NK-92 (cell line): ENCODE data around the gene CNTNAP5.

ENCODE experiments used
- DNase-seq: peaks from one replicate; lab custom pipeline; 2025; ENCODE audit not compliant: unreplicated experiment; lab: John Stamatoyannopoulos, UW

The CNTNAP5 gene

DNA sequence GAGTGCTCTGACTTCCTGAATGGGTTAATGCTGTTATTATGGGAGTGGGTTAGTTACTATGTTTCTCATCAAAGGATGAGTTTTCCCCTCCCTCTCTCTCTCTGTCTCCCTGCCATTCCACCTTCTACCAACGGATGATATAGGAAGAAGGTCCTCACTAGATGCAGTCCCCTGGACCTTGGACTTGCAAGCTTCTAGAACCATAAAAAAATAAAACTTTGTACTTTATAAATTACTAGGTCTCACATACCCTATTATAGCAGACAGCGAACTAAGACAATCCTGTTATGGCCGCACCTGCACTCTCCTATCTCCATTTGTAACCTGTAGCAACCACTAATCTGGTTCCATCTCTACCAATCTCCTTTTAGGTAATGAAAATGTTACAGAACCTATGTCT, 564.9 kb downstream of the CNTNAP5 start:
- DNase-seq, result no peak

DNA sequence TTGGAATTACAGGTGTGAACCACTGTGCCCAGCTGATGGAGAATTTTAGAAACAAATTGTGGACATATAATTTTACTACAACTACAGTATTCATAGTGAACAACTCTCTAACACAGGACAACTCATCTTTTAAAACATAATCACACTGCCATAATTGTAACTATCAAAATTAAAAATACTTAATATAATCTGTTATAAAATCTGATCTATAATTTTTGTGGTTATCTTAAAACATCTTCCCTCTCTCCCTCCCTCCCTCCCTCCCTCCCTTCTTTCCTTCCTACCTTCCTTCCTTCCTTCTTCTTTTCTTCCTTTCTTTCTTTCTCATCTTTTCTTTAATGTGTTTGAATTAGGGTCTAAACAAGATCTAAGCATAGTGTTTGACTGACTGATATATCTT, 577.7 kb downstream of the CNTNAP5 start:
- no peak for DNase-seq

DNA sequence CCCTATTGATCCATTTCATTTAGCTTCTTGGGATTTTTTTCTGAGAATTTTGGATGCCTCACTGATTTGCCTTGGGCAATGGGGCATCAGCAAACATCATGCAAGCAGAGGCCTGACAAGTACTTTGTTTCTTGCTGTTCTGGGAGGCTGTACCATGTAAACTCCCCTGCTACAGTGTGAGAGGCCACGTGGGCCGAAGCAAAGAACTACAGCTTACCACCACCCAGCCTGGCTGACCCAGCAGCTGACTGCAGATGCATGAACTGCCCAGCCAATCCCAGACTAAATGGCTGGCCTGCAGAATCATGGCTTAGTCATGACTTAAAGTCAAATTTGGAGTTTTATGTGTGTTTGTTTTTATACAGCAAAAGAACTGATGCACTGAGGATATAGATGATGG, 579.9 kb downstream of the CNTNAP5 start:
- DNase-seq, result no peak

DNA sequence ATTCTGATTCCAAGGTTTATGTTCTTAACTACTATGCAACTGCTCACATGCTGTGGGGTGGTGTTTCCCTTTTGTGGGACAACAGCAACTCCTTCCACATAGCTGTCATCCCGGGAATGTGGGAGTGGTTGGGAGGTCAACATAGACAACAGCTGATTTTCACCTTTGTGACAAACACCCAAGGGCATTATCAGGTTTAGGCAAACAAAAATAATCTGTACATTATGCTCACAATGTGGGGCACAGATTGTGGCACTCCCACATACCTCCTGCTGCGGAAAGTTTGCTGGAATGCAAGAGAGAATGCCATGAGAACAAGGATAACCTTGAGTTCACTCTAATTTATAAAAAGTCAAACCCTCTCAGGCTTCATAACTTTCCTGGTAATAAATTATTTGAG, 582.6 kb downstream of the CNTNAP5 start:
- no peak for DNase-seq

DNA sequence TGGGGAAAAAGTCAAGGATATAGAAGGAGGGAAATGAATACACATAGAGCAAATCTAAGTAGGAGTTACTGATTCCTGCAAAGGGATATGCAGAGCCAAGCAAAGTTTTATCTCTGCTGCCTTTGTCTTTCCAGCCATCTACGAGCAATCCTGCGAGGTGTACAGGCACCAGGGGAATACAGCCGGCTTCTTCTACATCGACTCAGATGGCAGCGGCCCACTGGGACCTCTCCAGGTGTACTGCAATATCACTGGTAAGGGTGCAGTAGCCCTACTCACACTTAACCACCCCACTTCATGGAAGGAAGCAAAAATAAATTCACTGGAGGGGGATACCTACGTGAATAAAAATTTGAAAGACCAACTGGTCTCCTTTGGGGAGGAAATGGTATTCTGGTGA, 584.6 kb downstream of the CNTNAP5 start:
- no peak for DNase-seq

DNA sequence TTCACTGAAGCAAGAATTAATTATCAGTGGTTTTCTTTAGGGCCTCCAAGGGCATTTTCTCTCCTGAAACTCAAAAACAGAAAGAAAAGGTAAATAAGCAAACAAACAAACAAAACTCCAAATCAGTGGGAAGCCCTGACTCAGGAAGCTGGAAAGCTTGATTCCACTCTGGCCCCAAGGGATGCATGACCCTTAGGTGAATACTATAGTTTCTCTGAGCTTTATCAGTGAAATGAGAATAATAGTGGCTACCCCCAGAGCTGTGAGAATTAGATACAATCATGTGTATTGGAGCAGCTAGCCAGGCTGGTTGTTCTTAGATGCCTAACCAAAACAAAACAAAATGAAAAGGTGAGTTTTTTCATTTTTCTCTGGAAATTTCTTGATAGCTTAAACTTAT, 585.1 kb downstream of the CNTNAP5 start:
- no peak for DNase-seq

DNA sequence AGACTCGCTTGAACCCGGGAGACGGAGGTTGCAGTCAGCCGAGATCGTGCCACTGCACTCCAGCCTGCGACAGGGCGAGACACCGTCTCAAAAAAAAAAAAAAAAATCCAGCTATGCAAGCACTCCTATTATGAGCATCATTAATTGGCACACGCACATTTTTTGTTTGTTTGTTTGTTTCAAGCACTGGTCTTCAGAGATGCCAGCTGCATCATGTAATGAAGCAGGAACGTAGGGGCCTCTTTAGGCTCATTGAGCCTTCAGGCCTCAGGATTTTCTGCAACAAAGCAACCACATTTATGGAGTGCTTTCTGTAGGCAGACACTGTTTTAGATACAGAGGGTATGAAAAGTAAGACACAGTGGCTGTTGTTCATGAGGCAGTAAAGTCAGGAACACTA, 585.8 kb downstream of the CNTNAP5 start:
- DNase-seq, result no peak

DNA sequence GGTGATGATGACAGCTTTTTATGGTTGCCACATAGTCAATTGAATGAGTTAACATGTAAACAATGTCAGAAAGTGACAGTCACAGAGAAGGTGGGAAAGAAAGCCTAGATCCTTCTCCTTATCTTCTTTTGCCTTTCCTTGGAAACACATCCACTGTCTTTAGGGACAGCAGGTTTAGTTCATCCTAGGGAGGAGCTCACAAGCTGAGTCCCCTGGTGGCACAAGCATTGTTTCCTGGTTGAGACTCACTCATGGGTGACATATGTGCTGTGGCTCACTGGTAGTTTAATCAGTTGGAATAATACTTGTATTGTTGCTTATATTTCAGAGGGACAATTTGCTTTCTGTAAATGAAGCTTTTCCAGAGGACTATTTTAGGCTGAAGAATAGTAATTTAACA, 598.5 kb downstream of the CNTNAP5 start:
- DNase-seq, result no peak

DNA sequence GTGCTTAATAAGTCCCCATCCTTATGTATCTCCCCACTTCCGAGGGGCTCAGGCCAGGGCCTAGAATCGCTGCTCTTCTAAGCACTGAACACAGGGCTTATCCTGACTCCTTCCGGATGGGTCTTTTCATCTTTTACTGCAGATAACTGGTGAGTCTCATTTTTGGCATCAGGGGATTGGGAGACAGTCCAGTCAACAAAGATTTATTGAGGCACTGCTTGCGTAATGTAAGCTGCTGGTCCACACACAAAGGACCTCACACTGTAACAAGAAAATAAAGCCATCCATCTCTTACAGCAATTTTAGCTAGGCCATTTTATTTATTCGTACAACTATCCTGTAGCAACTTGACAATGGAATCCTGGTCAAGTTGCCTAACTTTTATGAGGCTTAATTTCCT, 600.5 kb downstream of the CNTNAP5 start:
- DNase-seq, result no peak

DNA sequence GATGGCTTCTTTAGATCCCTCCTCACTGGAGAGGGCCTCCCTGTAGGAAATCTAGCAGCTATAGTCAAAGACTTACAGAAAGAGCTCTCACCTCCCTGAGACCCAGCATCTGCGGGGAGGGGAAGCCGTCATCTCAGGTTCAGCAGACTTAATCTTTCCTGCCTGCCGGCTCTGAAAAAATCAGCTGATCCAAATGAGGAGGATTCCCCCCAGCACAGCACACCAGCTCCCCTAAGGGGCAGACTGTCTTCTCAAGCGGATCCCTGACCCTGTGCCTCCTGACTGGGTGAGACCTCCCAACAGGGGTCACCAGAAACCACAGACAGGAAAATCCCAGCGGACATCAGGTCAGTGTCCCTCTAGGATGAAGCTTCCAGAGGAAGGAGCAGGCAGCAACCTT, 601.9 kb downstream of the CNTNAP5 start:
- DNase-seq, result no peak

DNA sequence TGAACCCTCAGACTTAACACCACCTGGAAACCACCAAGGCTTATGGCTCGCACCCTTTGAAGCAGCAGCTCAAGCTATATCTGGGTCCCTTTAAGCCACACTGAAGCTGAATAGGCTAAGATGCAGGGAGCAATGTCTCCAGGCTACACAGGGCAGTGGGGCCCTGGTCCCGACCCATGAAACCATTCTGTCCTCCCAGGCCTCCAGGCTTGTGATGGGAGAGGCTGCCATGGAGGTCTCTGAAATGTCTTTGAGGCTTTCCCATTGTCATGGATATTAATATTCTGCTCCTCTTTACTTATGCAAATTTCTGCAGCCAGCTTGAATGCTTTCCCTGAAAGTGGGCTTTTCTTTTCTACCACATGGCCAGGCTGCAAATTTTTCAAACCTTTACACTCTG, 608.7 kb downstream of the CNTNAP5 start:
- DNase-seq, result no peak

DNA sequence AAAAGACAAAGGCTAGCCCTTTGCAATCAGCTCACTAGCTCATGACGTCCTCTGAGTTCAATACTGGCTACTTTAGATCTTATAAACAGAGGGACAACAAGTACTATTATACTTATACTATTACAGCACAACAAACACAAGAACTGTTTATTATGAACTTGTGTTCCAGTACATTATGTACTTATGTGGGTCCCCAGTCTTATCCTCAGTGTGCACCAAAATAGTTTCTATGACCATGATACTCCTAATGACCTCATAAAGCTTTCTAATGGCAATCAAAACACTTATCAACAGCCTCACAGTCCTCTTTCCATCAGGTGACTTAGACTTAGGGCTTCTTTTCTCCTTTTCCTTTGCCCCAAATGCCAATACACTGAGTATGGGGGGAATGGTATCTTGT, 614.4 kb downstream of the CNTNAP5 start:
- DNase-seq, result no peak

DNA sequence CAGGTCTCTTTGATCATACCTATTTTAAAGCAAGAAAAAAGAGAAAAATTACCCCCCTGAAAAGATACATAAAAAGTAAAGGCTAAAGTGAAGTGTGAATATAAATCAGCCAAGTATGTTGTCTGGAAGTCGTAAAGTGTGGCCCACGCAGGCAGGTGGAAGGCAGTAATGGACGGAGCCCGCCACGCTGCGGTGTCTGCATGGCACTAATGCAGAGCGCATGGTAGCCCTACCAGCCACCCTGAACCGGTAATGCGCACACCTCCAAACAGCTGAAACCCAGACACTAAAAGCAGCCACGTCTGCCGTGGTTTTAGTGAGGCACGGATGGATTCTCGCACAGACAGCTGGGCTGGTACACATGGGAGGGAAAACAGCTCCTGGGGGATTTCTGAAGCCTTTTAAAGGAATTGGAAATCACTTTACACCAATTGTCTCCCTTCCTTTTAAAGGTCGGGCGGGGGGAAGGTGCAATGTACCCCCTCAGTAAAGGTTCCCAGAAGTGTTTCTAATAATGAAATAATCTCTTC, 615.2 kb downstream of the CNTNAP5 start:
- no peak for DNase-seq

DNA sequence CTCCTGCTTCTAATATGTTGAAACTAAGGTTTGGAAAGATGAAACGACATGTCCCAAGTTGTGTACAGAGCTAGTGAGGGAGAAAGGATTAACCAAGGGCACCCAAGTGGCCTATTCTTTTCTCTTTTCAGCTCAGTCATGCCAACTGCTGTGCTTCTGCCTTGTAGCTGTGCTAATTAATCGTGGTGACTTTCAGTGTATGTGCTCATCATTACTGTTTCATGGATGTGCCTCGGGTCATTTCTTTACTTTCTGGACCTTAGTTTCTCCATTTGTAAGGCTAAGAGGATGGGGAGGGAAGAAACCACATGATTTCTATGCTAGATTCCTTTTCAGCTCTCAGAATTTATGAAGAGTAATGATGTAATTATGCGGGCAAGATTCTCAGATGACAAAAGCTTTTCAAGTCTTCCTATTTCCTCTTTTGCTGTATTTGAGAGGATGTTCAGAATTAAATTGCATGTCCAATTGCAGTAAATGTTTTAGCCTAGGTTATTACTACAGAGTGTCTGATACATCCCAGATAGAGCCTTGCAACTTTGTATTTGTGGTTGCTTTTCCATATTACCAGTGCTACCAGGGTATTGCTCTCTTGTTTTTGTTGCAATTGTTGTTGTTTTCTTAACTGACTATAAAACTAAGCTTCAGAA, 621.2 kb downstream of the CNTNAP5 start:
- DNase-seq, result no peak

DNA sequence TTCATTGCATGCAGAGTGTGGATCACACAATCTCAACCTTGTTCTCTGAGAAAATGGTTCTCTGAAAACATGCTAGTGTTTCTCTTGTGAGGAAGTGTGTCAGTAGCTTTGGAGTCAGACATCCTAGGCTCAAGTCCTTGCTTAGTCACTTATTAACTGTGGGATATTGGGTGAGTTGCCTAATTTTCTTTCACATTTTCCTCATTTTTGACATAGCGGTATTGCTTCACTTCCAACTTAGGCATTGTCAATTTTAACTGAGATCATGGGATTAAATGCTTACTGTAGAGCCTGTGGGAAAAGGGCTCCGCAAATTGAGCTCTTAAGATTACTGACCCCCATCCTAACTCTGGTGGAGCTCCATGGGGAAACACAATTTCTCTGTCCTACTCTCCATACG, 622.2 kb downstream of the CNTNAP5 start:
- no peak for DNase-seq

DNA sequence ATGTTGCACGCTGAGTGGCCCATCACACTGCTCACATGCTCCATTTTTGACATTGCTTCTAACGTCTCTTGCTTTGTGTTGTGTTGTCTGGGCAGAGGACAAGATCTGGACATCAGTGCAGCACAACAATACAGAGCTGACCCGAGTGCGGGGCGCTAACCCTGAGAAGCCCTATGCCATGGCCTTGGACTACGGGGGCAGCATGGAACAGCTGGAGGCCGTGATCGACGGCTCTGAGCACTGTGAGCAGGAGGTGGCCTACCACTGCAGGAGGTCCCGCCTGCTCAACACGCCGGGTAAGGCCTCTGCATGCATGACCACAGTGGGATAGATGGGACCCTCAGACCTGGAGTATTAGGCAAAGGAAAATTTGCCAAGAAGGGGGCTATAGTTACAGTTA, 622.6 kb downstream of the CNTNAP5 start:
- no peak for DNase-seq

DNA sequence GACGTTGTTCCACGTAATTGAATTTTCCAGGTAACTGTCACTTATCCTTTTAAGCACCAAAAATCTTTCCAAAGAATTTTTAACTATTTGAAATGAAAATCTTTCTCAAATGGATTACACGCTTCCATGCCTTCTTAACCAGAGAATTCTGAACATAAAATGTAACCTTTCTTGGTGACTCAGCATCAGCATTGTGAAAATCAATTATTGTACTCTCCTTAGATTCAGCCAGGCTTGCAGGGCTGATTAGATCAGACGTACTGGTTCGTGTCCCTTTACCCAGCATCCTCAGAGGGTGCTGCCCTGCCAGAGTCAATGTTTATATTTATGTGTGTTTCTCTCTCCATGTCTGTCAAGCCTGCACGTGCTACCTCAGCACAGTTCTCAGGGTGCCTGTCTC, 623.9 kb downstream of the CNTNAP5 start:
- DNase-seq, result no peak

DNA sequence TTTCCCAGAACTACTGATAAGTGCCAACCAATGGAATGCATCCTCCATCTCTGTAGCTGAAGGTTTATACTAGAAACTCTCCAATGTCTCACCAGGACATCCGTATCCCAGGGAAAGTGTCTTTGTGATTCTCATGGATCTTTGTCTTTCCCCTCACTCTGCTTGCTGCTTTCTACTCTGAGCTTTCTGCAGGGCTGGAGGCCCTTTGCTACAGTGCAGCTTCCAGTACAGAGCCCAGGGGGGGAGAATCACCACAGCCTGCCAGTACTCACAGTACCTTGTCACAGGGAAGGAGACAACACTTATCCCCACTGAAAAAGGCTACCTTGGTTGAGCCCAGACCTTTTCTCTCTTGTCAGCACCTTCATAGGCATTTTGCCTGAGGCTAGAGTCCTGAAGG, 627.0 kb downstream of the CNTNAP5 start:
- no peak for DNase-seq

DNA sequence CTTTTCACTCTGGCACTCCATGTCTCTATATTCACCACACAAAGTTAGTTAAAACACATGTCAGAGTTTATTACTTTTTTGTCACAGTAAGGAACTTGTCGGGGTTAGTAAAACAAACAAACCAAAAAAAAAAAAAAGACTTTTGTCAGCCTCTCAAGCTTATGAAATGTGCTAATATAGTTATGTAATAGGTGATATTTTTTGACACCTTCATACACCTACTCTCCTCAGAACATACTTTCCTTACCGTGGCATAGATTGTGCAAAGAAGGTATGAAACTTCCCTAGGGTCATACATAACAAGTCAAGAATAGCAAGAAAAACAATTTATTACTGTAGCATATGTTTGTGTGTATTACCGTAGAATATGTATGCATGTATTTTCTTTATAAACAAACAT, 633.3 kb downstream of the CNTNAP5 start:
- no peak for DNase-seq

DNA sequence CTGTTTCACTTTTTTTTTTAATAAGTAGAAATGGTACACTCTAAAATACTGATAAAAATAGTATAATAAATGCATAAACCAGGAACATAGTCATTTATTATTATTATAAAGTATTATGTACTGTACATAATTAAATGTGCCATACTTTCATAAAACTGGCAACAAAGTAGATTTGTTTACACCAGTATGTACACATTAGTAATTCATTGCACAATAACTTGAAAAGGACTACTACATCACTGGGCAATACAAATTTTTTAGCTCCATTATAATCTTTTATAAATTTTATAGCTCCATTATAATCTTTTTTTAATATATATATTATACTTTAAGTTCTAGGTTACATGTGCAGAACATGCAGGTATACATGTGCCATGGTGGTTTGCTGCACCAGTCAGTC, 636.5 kb downstream of the CNTNAP5 start:
- no peak for DNase-seq

DNA sequence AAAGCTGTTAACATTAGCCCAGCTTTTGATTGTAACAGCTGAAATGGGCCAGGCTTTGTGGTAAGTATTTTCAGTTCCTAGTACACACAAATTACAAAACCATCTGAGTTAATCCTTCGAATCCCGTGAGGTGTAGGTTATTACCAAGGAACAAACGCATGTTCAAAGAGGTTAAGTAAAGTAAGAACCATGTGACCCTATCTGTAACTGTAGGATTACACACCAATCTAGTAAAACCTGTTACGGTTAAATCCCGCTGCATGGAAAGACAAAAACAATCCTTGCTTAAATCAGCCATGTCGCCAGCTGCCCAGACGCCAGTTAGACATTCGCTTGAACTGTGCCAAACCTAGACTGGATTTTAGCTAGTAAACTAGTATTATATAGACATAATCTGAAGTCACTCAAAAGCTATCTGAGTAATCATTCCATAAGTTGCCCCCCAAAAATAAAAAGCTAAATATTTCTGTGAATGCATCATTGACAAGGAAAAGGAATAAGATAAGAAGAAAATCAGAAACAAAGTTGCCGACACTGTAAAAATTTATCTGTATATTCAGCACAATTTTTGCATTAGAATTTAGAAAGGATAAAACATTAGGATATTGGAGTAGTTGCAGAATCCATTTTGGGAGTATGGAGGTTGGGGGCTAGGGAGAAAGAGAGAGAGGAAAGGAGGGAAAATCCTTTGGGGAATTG, 638.0 kb downstream of the CNTNAP5 start:
- DNase-seq, result no peak

DNA sequence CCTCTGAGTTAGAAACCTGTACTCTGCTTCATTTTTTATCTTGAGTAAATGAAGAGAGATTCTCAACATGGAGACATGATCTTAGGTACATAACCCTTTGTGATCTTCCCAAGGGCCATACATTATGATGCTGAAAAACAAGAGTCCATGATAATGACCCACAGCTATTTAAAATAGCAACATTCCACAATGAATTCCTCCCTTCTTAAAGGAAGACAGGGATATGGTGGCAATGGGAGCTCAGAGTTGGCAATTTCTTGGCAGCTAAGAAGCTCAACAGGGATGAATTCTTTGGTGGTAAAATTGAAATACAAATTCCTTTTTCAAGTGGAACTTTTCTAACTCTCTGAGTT, 638.5 kb downstream of the CNTNAP5 start:
- no peak for DNase-seq

DNA sequence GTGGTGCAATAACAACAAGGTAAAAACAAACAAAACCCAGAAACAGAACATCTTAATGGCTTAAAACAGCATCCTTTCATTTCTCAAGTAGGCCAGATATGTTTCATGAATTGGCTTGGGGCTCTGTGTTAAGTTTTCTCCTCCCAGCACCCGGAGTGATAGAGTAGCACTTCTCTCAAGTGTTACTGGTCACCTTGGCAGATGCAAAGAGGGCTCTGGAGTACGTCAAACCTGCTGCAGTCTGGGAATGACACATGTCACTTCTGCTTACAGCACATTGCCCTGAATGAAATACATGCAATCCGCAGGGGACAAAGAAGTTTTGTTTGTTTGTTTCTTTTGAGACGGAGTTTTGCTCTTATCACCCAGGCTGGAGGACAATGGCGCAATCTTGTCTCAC, 639.3 kb downstream of the CNTNAP5 start:
- no peak for DNase-seq
